ENCODE measurements around the gene RAD51B. TPM values are rescaled to one million over a fixed set of nuclear protein-coding genes. Genes with fewer than 3 reads are reported as not detected.

Gene RAD51B
- total RNA-seq, 1 experiment from 2014 or later: 14.2 TPM

DNA sequence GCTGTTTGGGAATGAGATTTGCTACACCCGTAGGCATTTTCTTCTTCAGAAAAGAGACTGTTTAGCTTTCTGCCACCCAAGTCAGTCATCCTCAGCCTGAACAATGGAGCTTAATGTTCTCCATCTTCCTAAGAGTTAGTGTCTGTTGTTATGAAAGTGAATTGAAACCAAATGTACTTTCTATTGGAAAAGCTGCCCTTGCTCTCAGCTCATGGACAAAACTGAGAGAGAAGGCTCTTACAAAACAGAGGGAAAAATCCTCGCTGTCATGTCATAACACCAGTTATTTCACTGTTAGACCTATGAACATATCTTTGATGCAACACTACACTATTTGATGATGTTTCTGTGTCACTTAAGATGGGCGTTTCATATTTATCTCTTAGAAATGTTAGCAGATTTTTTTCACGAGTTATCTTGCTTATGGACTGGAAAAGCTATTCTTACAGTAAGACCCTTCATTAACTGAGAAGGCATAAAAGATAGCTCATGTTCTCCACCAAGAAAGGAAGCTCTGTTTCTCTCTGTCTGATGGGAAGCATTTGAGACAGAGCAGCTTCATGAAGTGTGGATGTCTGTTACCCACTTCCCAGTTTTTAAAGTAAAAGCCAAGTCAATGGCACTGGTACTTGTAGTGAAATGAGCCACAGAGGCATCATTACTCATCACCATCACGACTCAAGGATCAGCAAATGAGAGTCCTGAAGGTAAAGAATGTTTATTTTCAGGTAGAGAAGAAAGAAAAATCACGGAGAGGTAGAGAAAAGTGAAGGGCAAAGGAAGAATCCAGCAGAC lies 489.3 kb downstream of the RAD51B start:
- H3K4me1 Mint-ChIP-seq: peaks cover 28% of the 10 kb centered on the region
- ATAC-seq (no peak), DNase-seq (ENCODE audit: low spot score) (no peak)
- ChIA-PET POLR2A (interaction anchor here (0.7 kb wide), 2 partner anchors 165 to 196 kb away, joined by 3 to 4 read pairs; no protein-coding TSS in a partner anchor), CTCF (interaction anchor here (0.7 kb wide), 2 partner anchors 11 to 17 kb away, joined by 3 to 8 read pairs; no protein-coding TSS in a partner anchor)
- H3K4me3 Mint-ChIP-seq: no peak overlapping the region
- H3K9me3 Mint-ChIP-seq: peaks cover 4% of the 10 kb centered on the region; the same call in 1 of the 2 replicates
- TF ChIP-seq ZNF138 (CRISPR knock-in tag; conservative IDR thresholded peaks at IDR 0.05) (no peak), SMAD3 (CRISPR knock-in tag; IDR thresholded peaks at IDR 0.05; ENCODE audit: borderline replicate concordance) (no peak), JUN (CRISPR knock-in tag; IDR thresholded peaks at IDR 0.05) (no peak), ATF6 (CRISPR knock-in tag; IDR thresholded peaks at IDR 0.05) (no peak), FOXK1 (CRISPR knock-in tag; IDR thresholded peaks at IDR 0.05) (no peak), FOXJ3 (CRISPR knock-in tag; IDR thresholded peaks at IDR 0.05; ENCODE audit: borderline replicate concordance) (no peak), ZNF423 (CRISPR knock-in tag; IDR thresholded peaks at IDR 0.05) (no peak), AFF4 (CRISPR knock-in tag; IDR thresholded peaks at IDR 0.05; ENCODE audit: borderline replicate concordance) (no peak), NFE2L1 (CRISPR knock-in tag; IDR thresholded peaks at IDR 0.05) (no peak), SMAD4 (CRISPR knock-in tag; IDR thresholded peaks at IDR 0.05) (no peak), GRHL2 (CRISPR knock-in tag; IDR thresholded peaks at IDR 0.05; ENCODE audit: insufficient replicate concordance, severe bottlenecking) (no peak), MLX (CRISPR knock-in tag; IDR thresholded peaks at IDR 0.05) (no peak), ZMAT4 (CRISPR knock-in tag; IDR thresholded peaks at IDR 0.05) (no peak), GTF2I (CRISPR knock-in tag; conservative IDR thresholded peaks at IDR 0.05) (no peak), ETV6 (CRISPR knock-in tag; IDR thresholded peaks at IDR 0.05) (no peak), PRRX2 (CRISPR knock-in tag; IDR thresholded peaks at IDR 0.05) (no peak)
- TF ChIP-seq, protein P1, sequence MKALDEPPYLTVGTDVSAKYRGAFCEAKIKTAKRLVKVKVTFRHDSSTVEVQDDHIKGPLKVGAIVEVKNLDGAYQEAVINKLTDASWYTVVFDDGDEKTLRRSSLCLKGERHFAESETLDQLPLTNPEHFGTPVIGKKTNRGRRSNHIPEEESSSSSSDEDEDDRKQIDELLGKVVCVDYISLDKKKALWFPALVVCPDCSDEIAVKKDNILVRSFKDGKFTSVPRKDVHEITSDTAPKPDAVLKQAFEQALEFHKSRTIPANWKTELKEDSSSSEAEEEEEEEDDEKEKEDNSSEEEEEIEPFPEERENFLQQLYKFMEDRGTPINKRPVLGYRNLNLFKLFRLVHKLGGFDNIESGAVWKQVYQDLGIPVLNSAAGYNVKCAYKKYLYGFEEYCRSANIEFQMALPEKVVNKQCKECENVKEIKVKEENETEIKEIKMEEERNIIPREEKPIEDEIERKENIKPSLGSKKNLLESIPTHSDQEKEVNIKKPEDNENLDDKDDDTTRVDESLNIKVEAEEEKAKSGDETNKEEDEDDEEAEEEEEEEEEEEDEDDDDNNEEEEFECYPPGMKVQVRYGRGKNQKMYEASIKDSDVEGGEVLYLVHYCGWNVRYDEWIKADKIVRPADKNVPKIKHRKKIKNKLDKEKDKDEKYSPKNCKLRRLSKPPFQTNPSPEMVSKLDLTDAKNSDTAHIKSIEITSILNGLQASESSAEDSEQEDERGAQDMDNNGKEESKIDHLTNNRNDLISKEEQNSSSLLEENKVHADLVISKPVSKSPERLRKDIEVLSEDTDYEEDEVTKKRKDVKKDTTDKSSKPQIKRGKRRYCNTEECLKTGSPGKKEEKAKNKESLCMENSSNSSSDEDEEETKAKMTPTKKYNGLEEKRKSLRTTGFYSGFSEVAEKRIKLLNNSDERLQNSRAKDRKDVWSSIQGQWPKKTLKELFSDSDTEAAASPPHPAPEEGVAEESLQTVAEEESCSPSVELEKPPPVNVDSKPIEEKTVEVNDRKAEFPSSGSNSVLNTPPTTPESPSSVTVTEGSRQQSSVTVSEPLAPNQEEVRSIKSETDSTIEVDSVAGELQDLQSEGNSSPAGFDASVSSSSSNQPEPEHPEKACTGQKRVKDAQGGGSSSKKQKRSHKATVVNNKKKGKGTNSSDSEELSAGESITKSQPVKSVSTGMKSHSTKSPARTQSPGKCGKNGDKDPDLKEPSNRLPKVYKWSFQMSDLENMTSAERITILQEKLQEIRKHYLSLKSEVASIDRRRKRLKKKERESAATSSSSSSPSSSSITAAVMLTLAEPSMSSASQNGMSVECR (CRISPR knock-in tag; IDR thresholded peaks at IDR 0.05; ENCODE audit: borderline replicate concordance): no peak
- TF ChIP-seq, protein P2, sequence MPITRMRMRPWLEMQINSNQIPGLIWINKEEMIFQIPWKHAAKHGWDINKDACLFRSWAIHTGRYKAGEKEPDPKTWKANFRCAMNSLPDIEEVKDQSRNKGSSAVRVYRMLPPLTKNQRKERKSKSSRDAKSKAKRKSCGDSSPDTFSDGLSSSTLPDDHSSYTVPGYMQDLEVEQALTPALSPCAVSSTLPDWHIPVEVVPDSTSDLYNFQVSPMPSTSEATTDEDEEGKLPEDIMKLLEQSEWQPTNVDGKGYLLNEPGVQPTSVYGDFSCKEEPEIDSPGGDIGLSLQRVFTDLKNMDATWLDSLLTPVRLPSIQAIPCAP (CRISPR knock-in tag; IDR thresholded peaks at IDR 0.05): no peak
- TF ChIP-seq, protein P3, sequence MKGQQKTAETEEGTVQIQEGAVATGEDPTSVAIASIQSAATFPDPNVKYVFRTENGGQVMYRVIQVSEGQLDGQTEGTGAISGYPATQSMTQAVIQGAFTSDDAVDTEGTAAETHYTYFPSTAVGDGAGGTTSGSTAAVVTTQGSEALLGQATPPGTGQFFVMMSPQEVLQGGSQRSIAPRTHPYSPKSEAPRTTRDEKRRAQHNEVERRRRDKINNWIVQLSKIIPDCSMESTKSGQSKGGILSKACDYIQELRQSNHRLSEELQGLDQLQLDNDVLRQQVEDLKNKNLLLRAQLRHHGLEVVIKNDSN (CRISPR knock-in tag; IDR thresholded peaks at IDR 0.05): no peak
- TF ChIP-seq, protein P4, sequence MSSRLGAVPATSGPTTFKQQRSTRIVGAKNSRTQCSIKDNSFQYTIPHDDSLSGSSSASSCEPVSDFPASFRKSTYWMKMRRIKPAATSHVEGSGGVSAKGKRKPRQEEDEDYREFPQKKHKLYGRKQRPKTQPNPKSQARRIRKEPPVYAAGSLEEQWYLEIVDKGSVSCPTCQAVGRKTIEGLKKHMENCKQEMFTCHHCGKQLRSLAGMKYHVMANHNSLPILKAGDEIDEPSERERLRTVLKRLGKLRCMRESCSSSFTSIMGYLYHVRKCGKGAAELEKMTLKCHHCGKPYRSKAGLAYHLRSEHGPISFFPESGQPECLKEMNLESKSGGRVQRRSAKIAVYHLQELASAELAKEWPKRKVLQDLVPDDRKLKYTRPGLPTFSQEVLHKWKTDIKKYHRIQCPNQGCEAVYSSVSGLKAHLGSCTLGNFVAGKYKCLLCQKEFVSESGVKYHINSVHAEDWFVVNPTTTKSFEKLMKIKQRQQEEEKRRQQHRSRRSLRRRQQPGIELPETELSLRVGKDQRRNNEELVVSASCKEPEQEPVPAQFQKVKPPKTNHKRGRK (CRISPR knock-in tag; IDR thresholded peaks at IDR 0.05; ENCODE audit: borderline replicate concordance): no peak
- no peak overlapping the region for H3K27ac Mint-ChIP-seq
- H3K27me3 Mint-ChIP-seq (ENCODE audit: low read depth): no peaks in the 10 kb centered on the region
- no peaks in the 10 kb centered on the region for H3K36me3 Mint-ChIP-seq
